Activated CD8-positive, alpha-beta T cell treated with anti-CD3 and anti-CD28 coated beads, Interleukin-2, amount 10 ng/mL, durations not matched to agents 7 days and 5 days (primary cell): Measurements from ENCODE around the gene GALNS. TPM values are rescaled to one million over a fixed set of nuclear protein-coding genes. Genes with fewer than 3 reads are reported as not detected.
A peak's percentile ranks its signal among the peaks of the same experiment; 100 is the strongest.

Experiments
- ATAC-seq: fragments of 150-1000 bp; cut with Tn5 transposase; one replicate; pipeline ENCODE4 v1.10.0; 2021; ENCODE audit warnings: moderate library complexity
- CTCF ChIA-PET: fragments of 350-600 bp; sonication (Branson Sonifier 250); formaldehyde crosslinking; loops from one replicate; lab custom pipeline; 2021; ENCODE audit warnings: antibody characterized with exemption; lab: Charles Lee
- POLR2A ChIA-PET: fragments of 350-600 bp; sonication (Branson Sonifier 250); formaldehyde crosslinking; loops from one replicate; lab custom pipeline; 2021; ENCODE audit warnings: antibody characterized with exemption; lab: Charles Lee
- DNase-seq: peaks from one replicate; pipeline ENCODE4 v3.0.0-alpha.2; 2020
- H3K27ac Mint-ChIP-seq: one replicate; pipeline ENCODE4 v1.8.0; 2021; ENCODE audit warnings: mild to moderate bottlenecking, mixed read lengths
- H3K27me3 Mint-ChIP-seq: one replicate; pipeline ENCODE4 v1.8.0; 2021; ENCODE audit warnings: low read depth, mixed read lengths
- H3K36me3 Mint-ChIP-seq: one replicate; pipeline ENCODE4 v1.8.0; 2021; ENCODE audit warnings: low read depth, mixed read lengths
- H3K4me1 Mint-ChIP-seq: one replicate; pipeline ENCODE4 v1.8.0; 2021; ENCODE audit warnings: low read depth, mixed read lengths
- H3K4me3 Mint-ChIP-seq: one replicate; pipeline ENCODE4 v1.8.0; 2021; ENCODE audit warnings: mild to moderate bottlenecking, mixed read lengths
- H3K9me3 Mint-ChIP-seq: one replicate; pipeline ENCODE4 v1.8.0; 2022; ENCODE audit warnings: mixed read lengths; ENCODE audit not compliant: insufficient read depth
- total RNA-seq, 2 experiments: library from RNA; stranded (reverse); gene quantifications; one replicate each; pipeline ENCODE4 v1.2.3, GENCODE V29; 2021

The GALNS gene
- total RNA-seq, 2 experiments from 2014 or later: 31.1 to 33.3 TPM

DNA sequence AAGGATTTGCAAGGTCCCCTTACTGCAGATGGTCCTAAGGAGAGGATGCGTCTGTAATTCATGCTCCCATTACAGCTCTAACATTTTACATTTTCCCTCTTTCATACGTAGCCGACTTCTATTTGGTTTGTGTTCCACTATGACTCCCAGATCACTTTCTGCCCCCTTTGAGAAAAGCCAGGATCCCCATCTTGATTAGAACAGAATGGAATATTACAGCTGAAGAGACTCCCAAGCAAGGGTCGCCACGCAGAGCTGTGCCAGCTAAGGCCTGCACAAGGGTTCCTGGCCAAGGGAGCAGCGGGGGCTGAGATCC, 56.5 kb downstream of the GALNS start:
- H3K4me3 Mint-ChIP-seq: peak overlapping the region; percentile 25
- H3K4me1 Mint-ChIP-seq: peaks cover 36% of the 10 kb centered on the region
- no peak for DNase-seq
- peaks cover 19% of the 10 kb centered on the region for H3K36me3 Mint-ChIP-seq
- no peak overlapping the region for H3K27ac Mint-ChIP-seq
- ATAC-seq: no peak
- no peaks in the 10 kb centered on the region for H3K27me3 Mint-ChIP-seq
- H3K9me3 Mint-ChIP-seq: no peaks in the 10 kb centered on the region
- CTCF ChIA-PET: interaction anchor here (0.6 to 2.9 kb wide), 5 partner anchors 12 to 57 kb away, joined by 3 to 13 read pairs (median 3); partner anchors contain the start of gene PIEZO1
- POLR2A ChIA-PET: interaction anchor here (1.9 to 4.2 kb wide), 2 partner anchors 11 to 20 kb away, joined by 5 to 27 read pairs; partner anchors contain the start of gene APRT

DNA sequence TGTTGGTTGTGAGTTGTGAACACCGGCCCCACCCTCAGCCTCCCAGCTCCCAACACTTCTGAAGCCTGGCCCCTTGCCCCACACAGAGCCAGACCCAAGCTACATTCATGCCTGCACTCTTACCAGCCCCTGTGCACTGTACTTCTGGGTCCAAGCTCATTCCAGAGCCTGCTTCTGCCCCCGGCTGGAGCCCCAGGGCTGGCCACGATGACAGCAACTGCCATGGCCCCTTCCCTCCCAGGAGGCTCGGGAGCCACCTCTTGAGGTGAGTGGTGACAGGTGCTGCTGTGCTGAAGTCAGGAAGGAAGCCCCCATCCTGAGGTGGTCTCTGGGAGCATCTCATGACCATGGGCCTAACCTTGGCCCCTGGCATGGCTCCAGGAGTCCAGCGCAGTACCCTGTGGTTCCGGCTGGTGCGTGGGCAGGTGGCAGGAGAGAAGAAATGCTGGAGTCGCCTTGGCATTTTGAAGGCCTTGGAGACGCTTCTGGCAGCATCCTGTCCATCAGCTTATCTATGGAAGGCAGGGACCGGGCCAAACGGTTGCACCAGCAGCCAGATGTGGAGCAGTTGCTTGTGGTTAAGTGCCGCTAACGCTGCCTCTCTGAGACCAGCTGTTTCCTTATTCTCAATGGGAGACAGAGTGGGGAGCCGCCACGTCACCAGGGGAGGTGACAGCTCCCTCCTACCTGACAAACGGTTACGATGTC, 57.0 kb downstream of the GALNS start:
- DNase-seq: peak; percentile 55
- Mint-ChIP-seq H3K4me3 (no peak overlapping the region), H3K27ac (no peak overlapping the region), H3K9me3 (no peaks in the 10 kb centered on the region), H3K27me3 (no peaks in the 10 kb centered on the region), H3K4me1 (peaks cover 41% of the 10 kb centered on the region), H3K36me3 (peaks cover 19% of the 10 kb centered on the region)
- CTCF ChIA-PET: interaction anchor here (1.0 to 2.9 kb wide), 4 partner anchors 11 to 56 kb away, joined by 3 to 13 read pairs (median 4); partner anchors contain the start of gene PIEZO1
- ATAC-seq: no peak
- POLR2A ChIA-PET: interaction anchor here (1.9 to 4.2 kb wide), 2 partner anchors 11 to 19 kb away, joined by 5 to 27 read pairs; partner anchors contain the start of gene APRT

DNA sequence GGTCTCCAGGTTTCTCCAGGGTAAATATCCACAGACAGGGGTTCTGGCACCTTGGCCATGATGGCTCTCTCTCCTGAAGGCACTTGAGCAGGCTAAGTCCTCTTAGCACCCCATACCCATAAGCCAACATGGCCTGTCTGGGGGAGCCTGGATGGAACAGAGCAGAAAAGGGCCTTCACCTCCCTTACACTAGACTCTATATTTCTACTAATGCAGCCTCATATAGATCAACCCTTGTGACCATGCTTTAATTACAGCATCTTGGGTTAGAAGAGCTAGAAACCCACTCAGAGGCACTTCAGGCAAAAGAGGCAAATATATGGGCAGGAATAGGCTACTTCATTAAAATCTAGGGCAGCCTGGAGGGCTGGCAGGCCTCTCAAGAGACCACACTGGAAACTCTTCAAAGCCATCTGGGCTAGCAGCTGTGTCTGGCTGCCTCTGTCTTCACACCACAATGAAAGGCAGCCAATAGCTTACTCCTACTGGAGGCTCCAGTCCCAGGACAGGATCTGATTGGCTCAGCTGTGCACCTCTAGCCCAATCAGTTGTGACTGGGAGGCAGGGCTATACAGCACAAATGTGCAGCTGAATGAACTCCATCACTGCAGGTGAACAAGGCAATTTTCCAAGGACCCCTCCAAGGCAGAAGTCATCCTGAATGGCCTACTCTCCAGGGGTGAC, 57.8 kb downstream of the GALNS start:
- DNase-seq (no peak), ATAC-seq (no peak)
- peaks cover 16% of the 10 kb centered on the region for H3K36me3 Mint-ChIP-seq
- no peak overlapping the region for H3K27ac Mint-ChIP-seq
- H3K9me3 Mint-ChIP-seq: no peaks in the 10 kb centered on the region
- peaks cover 44% of the 10 kb centered on the region for H3K4me1 Mint-ChIP-seq
- CTCF ChIA-PET: interaction anchor here (1.0 to 2.9 kb wide), 3 partner anchors 12 to 56 kb away, joined by 3 to 13 read pairs (median 3); partner anchors contain the start of gene PIEZO1
- no peaks in the 10 kb centered on the region for H3K27me3 Mint-ChIP-seq
- no peak overlapping the region for H3K4me3 Mint-ChIP-seq
- POLR2A ChIA-PET: interaction anchor here (1.9 to 4.2 kb wide), 2 partner anchors 12 to 18 kb away, joined by 5 to 27 read pairs; partner anchors contain the start of gene APRT

DNA sequence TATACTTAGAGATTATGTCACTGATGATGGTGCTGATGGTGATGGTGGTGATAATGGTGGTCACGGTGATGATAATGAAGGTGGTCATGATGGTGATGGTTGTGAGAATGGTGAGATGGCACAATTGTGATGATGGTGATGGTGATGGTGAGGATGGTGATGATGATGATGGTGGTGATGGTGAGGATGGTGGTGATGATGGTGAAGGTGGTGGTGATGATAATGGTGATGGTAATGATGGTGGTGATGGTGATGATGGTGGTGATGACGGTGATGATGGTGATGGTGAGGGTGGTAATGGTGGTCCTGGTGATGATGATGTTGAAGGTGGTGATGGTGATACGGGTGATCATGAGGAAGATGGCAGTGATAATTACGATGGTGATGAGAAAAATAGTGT, 58.7 kb downstream of the GALNS start:
- Mint-ChIP-seq H3K4me3 (no peak overlapping the region), H3K27ac (no peak overlapping the region), H3K4me1 (peaks cover 52% of the 10 kb centered on the region), H3K27me3 (no peaks in the 10 kb centered on the region), H3K9me3 (no peaks in the 10 kb centered on the region), H3K36me3 (peaks cover 16% of the 10 kb centered on the region)
- ChIA-PET POLR2A (interaction anchor here (4.2 kb wide), 1 partner anchor 13 kb away, joined by 27 read pairs; the partner anchor contains the start of gene APRT), CTCF (interaction anchor here (1.3 kb wide), 1 partner anchor 12 kb away, joined by 4 read pairs; no protein-coding TSS in a partner anchor)
- ATAC-seq (no peak), DNase-seq (no peak)

DNA sequence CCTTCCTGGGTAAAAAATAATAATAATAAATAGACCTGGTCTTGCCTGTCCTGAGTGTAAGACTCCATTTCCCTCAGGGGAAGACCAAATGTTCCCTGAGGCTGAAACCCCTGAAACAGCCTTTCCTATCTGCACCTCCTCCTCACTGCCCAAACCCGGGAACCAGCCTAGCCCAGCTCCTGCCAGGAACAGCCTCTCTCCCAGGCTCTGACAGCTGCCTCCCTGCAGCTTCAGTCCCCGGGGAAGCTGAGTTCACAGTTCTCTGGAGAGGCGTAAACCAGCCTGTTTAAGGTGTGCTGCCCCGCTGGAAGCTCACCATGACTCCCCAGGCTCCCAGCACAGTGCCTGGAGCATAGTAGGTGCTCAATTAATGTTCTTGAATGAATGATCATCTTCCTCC, 60.5 kb downstream of the GALNS start:
- no peaks in the 10 kb centered on the region for H3K27me3 Mint-ChIP-seq
- H3K27ac Mint-ChIP-seq: peak overlapping the region; percentile 49

DNA sequence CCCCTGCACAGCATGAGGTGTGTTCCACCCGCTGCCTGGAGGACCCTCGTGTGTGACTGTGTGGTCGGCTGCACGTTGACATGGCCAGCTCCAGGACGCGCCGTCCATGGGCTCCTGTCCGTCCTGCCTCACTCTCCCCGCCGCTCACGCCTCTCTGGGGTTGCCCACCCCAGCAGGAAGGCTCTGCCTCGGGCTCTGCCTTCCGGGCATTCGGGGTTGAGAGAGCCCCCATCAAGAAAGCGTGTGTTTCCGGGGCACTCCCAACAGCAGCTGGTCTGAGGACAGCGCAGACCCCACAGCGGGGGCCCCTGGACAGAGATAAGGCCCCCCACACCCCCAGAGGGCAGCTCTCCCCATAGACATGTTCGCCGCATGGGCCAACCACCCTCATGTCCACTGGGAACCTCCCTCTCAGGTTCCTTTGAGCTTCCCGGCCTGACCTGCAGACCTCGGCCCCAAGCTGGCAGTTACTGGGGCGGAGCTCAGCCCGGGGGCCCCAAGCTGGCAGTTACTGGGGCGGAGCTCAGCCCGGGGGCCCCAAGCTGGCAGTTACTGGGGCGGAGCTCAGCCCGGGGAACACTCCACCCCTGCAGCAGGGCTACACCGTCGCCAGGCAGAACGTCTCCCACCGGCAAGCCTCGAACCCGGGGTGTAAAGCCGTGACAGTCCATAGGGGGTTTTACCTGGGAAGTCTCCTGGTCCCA, 63.3 kb downstream of the GALNS start:
- CTCF ChIA-PET: interaction anchor here (1.6 to 2.7 kb wide), 3 partner anchors 9 to 56 kb away, joined by 5 to 12 read pairs (median 9); partner anchors contain the start of genes APRT and PIEZO1
- no peak for ATAC-seq
- Mint-ChIP-seq H3K4me1 (peaks cover 54% of the 10 kb centered on the region), H3K4me3 (no peak overlapping the region), H3K27ac (no peak overlapping the region), H3K36me3 (peaks cover 1% of the 10 kb centered on the region), H3K9me3 (no peaks in the 10 kb centered on the region), H3K27me3 (no peaks in the 10 kb centered on the region)
- DNase-seq: no peak
- POLR2A ChIA-PET: interaction anchor here (0.9 to 2.3 kb wide), 5 partner anchors 9 to 91 kb away, joined by 3 to 8 read pairs (median 4); partner anchors contain the start of gene APRT

More for the DNA sequence above, 60.5 kb downstream of the GALNS start:
- Mint-ChIP-seq H3K4me1 (peaks cover 60% of the 10 kb centered on the region), H3K4me3 (no peak overlapping the region), H3K36me3 (peaks cover 14% of the 10 kb centered on the region), H3K9me3 (no peaks in the 10 kb centered on the region)
- ChIA-PET POLR2A (interaction anchor here (1.6 kb wide), 1 partner anchor 10 kb away, joined by 5 read pairs; no protein-coding TSS in a partner anchor), CTCF (interaction anchor here (2.2 kb wide), 1 partner anchor 14 kb away, joined by 6 read pairs; no protein-coding TSS in a partner anchor)
- ATAC-seq: no peak
- DNase-seq: no peak

DNA sequence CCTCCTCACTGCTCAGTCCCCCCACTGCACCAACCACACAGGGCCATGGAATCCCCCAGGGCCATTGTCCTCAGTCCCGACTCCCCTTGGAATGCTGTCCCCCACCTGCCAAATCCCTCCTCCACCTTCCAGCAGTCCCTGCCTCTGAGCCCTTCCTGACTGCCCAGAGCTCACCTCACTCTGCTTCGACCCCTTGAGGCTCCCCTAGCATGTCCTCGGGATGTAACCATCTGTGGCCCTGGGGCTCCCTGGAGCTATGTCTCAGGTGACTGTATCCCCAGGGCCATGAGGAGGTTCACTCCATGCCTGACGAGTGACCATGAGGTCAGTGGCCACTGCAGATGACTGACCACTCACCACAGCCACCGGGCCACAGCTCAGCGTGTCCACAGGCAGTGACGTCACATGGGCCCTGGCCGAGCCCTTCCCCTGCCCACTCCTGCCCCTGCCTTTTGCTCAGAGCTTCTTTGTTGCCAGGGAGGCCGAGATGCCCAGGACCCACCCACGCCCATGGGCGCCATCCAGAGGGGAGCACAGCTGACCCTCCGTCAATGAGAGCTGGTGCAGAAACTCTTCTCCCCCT, 64.0 kb downstream of the GALNS start:
- no peaks in the 10 kb centered on the region for H3K9me3 Mint-ChIP-seq
- ChIA-PET POLR2A (interaction anchor here (0.7 to 2.3 kb wide), 3 partner anchors 12 to 31 kb away, joined by 3 to 8 read pairs (median 4); partner anchors contain the start of gene APRT), CTCF (interaction anchor here (1.6 to 2.7 kb wide), 2 partner anchors 8 to 18 kb away, joined by 5 to 12 read pairs; partner anchors contain the start of genes APRT and PIEZO1)
- H3K27me3 Mint-ChIP-seq: no peaks in the 10 kb centered on the region
- no peak overlapping the region for H3K4me3 Mint-ChIP-seq
- peaks cover 57% of the 10 kb centered on the region for H3K4me1 Mint-ChIP-seq
- ATAC-seq (no peak), DNase-seq (no peak)
- H3K36me3 Mint-ChIP-seq: peaks cover 1% of the 10 kb centered on the region
- peak overlapping the region; percentile 78 for H3K27ac Mint-ChIP-seq

DNA sequence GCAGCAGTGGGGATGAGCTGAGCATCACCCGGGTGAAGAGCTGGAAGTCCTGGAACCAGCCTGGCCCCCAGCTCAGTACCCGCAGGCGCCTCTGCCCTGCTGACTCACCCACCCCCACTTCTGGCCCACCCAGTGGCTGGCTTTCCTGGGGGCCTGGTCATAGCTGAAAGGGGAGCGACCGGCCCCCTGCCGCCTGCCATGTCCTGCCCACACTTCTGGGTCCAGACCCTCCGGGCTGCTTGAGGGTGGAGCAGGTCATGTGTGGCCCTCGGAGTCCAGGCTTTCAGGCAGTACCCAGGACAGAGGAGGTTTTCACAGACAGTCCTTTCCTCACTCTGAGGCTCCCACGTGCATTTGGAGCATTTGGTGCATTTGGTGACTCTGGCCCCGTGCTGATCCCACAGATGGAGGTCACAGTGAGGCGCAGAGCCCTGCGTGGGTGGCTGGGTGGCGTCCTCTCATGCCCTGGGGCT, 64.6 kb downstream of the GALNS start:
- ChIA-PET CTCF (interaction anchor here (1.6 to 2.7 kb wide), 2 partner anchors 8 to 19 kb away, joined by 5 to 12 read pairs; partner anchors contain the start of genes APRT and PIEZO1), POLR2A (interaction anchor here (0.7 kb wide), 1 partner anchor 12 kb away, joined by 3 read pairs; no protein-coding TSS in a partner anchor)
- H3K36me3 Mint-ChIP-seq: peaks cover 1% of the 10 kb centered on the region
- H3K27me3 Mint-ChIP-seq: no peaks in the 10 kb centered on the region
- H3K27ac Mint-ChIP-seq: peak overlapping the region; percentile 57
- DNase-seq: no peak
- ATAC-seq: no peak
- no peaks in the 10 kb centered on the region for H3K9me3 Mint-ChIP-seq
- peaks cover 58% of the 10 kb centered on the region for H3K4me1 Mint-ChIP-seq
- H3K4me3 Mint-ChIP-seq: no peak overlapping the region

DNA sequence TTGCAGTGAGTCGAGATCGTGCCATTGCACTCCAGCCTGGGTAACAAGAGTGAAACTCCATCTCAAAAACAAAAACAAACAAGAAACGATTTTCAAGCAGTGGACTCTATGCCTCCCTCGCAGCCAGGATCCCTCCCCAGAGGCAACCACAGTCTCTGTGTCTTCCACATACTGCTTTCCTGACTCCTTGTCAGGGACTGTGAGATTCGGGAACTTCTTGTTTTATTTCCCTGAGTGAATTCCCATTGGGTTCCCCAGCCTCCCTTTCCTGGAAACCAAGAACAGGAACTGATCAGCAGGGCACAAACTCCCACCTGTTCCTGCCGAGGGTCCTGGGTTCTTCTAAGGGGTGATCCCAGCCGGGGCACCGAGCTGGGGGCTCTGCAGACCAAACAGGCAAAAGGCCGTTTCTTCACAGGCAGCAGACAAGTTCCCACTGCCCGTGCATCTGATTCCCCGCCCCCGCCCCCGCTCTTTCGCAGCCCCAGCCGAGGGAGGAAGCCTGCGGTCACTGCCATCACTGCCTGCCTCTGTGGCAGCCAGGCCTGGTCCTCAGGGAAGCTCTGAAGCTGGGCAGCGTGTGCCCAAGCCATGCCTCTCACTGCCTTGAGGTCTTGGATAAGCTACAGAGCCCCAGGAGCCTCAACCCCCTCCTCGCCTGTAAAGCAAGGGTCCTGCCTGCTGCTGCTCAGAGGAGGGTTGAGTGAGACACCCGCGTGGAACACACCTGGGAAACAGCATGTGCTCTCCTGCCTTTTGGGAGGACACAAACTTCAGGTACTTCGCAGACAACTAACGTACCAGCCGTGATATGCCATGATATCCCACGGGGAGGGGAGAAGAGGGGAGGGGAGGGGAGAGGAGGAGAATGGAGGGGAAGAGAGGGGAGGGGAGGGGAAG, 66.2 kb downstream of the GALNS start:
- CTCF ChIA-PET: interaction anchor here (1.0 kb wide), 1 partner anchor 9 kb away, joined by 3 read pairs; no protein-coding TSS in a partner anchor
- Mint-ChIP-seq H3K9me3 (no peaks in the 10 kb centered on the region), H3K4me1 (peaks cover 59% of the 10 kb centered on the region), H3K27me3 (no peaks in the 10 kb centered on the region), H3K27ac (peak overlapping the region; percentile 92), H3K36me3 (peaks cover 1% of the 10 kb centered on the region), H3K4me3 (peak overlapping the region; percentile 71)
- POLR2A ChIA-PET: interaction anchor here (0.7 kb wide), 1 partner anchor 87 kb away, joined by 3 read pairs; no protein-coding TSS in a partner anchor
- DNase-seq (peak; percentile 75), ATAC-seq (peak; percentile 73)

DNA sequence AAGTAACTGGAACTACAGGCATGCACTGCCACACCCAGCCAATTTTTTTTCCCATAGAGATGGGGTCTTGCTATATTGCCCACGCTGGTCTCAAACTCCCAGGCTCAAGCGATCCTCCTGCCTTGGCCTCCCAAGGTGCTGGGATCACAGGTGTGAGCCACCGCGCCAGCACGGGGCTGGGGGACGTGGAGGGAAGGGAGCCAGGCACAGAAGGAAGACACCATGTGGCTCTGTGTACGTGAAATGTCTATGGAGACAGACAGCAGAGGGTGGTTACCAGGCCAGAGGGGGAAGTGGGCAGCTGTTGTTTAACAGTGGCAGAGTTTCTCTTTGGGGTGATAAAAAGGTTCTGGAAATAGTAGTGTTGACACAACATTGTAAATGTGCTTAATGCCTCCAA, 67.2 kb downstream of the GALNS start:
- no peak for DNase-seq
- peaks cover under 1% of the 10 kb centered on the region for H3K36me3 Mint-ChIP-seq
- H3K4me3 Mint-ChIP-seq: peak overlapping the region; percentile 71
- peak overlapping the region; percentile 39 for H3K27ac Mint-ChIP-seq
- ChIA-PET POLR2A (no interaction called here), CTCF (interaction anchor here (1.0 kb wide), 1 partner anchor 8 kb away, joined by 3 read pairs; no protein-coding TSS in a partner anchor)
- no peaks in the 10 kb centered on the region for H3K27me3 Mint-ChIP-seq
- peaks cover 51% of the 10 kb centered on the region for H3K4me1 Mint-ChIP-seq
- ATAC-seq: no peak
- H3K9me3 Mint-ChIP-seq: no peaks in the 10 kb centered on the region
